ENCODE measurements around the gene TYRP1.
A peak's percentile ranks its signal among the peaks of the same experiment; 100 is the strongest.

Gene TYRP1

DNA sequence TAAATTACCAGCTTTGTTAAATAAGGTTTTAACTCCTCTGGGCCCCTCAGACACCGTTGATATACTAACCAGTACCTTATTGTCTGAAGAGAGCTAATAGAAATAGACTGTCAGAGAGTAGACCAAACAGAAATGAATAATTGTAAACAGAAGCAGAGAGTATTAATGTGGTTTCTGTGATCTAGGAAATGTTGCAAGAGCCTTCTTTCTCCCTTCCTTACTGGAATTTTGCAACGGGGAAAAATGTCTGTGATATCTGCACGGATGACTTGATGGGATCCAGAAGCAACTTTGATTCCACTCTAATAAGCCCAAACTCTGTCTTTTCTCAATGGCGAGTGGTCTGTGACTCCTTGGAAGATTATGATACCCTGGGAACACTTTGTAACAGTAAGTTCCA lies 5.1 kb downstream of the TYRP1 start:
- DNase-seq, result no peak

GRCh38 chr9:12698986-12699385 lies 5.8 kb downstream of the TYRP1 start:
- no peak for DNase-seq

- DNase-seq, result no peak
Measured at GRCh38 chr9:12699529-12699928, 6.3 kb downstream of the TYRP1 start.

DNA sequence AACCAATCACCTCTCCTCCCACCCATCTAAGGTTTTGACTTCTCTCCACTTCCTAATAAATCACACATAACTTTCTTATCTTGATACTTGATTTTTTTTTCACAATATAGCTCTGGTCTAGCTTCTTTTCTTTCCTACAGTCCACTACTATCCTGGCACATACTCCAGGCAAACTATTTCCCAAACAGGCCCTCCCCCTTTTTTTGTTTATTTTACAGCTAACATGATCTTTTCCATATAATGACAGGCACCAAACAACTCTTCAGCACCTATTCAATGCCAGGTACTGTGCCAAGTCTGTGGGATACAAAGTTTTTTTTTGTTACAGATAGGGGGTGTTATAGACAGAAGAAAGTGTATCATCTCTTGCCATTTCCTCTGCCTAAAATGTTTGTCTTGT lies 7.9 kb downstream of the TYRP1 start:
- no peak for DNase-seq

GRCh38 chr9:12702160-12702758 lies 9.1 kb downstream of the TYRP1 start:
- DNase-seq, result peak; percentile 53

- DNase-seq, result no peak
Measured at GRCh38 chr9:12703996-12704395, 10.8 kb downstream of the TYRP1 start.

DNA sequence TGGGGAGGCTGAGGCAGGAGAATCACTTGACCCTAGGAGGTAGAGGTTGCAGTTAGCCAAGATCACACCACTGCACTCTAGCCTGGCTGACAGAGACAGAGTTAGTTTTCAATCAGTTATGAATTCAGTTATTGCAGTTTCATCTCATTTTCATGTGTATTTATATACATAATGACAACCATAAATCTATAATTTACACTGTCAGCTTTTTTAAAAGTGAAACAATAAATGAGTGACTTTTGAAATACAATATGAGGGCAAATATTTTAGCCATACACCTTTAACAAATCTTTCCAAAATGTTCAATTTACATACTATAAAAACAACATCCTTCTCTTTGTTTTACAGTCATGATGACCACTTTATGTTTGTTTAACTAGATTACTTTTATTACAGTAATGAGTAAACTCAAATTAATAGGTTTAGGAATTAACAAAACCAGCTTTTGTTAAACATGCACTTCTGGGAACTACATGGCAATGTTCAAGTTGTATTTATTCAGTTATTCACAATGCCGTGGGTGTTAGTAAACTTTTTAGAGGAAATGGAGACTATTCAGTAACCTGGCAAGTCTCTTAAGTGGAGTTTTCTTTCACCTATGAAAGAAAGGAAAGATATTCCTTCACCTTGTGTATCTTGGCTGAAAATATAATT lies 12.7 kb downstream of the TYRP1 start:
- no peak for DNase-seq

GRCh38 chr9:12708562-12709298 lies 15.5 kb downstream of the TYRP1 start:
- DNase-seq, result peak; percentile 41

- DNase-seq, result no peak
Measured at GRCh38 chr9:12712532-12712931, 19.3 kb downstream of the TYRP1 start.

GRCh38 chr9:12715268-12715667 lies 22.1 kb downstream of the TYRP1 start:
- DNase-seq, result no peak

DNA sequence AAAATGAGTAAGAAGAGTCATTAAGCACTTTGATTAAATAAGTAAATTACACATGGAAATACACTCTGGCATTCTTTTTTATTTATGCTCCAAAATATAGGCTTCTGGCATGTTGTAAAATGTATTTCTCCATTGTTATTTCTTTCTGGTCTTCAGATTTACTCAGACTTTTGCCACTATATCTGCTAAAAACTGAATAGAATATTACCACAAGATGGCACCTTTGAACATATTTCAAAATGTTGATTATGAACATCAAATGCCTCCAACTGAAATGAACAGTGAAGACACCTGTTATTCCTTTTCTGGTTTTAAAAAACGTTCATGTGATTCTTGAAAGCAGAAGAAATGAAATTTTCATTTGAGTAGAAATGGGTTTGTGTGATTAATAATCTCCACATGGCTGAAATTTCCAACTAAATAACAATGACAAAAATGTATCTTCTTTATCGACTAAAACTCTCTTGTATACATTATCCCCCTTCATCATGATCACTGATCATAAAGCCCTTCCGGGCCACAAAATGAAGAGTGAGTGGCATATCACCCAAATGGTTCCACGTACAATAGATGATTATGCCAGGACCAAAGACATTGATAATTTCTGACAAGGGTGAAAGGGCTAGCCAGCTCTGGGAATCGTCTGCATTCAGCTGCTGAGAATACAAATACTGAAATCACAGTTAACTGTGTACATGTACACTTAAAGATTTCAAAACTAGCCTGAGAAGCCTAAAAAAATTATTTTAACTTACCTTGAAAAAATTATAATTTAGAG lies 23.8 kb downstream of the TYRP1 start:
- no peak for DNase-seq

GRCh38 chr9:12717907-12718306 lies 24.7 kb downstream of the TYRP1 start:
- no peak for DNase-seq

DNA sequence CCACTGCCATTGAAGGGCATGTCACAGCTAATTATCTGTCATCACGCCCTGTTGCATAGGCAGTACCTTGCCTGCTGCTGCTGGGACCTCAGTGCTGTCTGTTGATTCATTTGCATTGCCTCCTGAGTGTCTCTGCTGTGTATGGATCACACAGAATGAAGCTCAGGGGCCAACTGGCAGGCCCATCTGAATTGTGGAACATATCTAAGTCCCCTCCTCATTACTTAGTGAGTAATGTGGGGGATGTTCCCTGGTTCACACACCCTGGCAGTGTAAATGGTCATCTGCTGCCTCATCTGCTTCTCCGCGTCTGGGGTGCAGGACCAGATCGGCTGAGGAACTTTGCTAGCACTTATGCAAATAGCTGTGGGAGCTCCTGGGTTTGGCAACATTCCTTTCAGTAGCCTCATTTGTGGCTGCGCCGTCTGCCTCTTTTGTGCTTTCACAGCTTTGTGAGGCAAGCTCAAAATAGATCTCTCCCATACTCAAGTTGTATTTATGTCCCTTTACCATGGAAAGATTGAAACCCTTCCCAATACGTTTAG lies 25.4 kb downstream of the TYRP1 start:
- no peak for DNase-seq

GRCh38 chr9:12719431-12719830 lies 26.2 kb downstream of the TYRP1 start:
- peak; percentile 73 for DNase-seq

- DNase-seq, result no peak
Measured at GRCh38 chr9:12720551-12720950, 27.4 kb downstream of the TYRP1 start.

GRCh38 chr9:12722131-12722530 lies 28.9 kb downstream of the TYRP1 start:
- no peak for DNase-seq

DNA sequence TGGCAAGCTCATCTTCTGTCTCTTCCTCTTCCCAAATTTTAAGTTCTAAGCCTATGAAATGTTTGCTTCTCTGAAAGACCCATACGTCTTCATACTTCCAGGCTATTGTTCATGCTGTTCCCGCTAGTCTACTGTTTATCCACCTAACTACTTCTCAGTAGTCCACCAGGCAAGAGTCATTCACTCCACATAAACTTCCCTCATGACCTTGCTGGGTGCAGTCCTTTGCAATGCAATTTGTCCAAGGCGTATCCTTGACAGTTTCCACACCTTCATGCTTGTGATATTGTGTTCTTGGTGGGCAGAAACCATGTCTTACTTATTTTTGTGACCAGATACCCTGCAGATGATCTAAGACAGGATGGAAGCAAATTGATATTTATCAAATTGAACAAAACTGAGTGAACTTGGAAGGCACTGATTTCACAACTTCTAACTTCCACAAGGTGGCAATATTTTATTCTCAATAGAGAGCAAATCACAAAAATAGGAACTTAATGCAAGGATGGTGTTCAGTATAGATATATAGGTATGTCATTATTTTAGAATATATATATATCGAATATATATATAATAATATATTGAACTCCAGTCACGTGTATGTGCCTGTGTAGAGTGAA lies 30.3 kb downstream of the TYRP1 start:
- DNase-seq, result peak; percentile 17

- no peak for DNase-seq
Measured at GRCh38 chr9:12726795-12727194, 33.6 kb downstream of the TYRP1 start.

GRCh38 chr9:12730198-12730597 lies 37.0 kb downstream of the TYRP1 start:
- no peak for DNase-seq

DNA sequence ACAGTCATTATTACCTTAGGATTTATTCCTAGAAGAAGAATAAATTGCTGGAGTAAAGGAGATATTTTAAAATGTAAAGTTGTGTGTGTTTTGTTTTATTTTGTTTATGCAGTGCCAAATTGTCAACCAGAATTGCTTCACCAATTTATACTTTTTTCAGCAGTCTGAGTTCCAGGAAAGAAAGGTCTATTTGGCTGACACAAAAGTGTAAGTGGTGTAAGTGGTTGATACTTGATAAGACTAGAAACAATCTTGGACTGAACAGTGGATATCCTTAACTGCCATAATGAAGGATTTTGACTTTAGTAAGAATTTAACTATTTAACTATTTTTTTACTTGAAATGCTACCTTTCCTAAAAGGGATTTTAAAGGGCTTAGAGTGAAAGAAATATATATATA lies 37.7 kb downstream of the TYRP1 start:
- no peak for DNase-seq

GRCh38 chr9:12732971-12733370 lies 39.8 kb downstream of the TYRP1 start:
- DNase-seq, result no peak

DNA sequence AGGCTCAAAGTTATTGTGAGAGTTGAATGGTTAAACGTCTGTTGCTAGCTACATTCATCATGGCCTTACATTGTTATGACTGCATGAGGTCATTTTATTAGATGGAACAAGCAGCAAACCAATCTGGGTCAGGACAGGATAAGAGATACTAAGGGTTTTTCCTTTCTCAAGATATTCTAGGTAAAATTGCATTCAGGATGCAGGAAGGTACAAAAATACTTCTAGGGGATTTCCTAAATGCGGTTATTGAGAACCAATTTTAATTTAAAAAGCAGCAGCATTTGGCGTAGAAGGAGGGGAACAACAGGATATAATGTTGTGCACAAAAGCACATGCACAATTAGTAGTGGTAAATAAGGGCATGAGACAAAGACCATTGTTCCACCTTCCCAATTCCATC lies 42.5 kb downstream of the TYRP1 start:
- DNase-seq, result no peak

GRCh38 chr9:12737871-12738270 lies 44.7 kb downstream of the TYRP1 start:
- no peak for DNase-seq

Data from kidney glomerular epithelial cell (primary cell).